ENCODE results near the gene ZBTB48. TPM values are rescaled to one million over a fixed set of nuclear protein-coding genes. Genes with fewer than 3 reads are reported as not detected.

The ZBTB48 gene
- total RNA-seq, 1 donor from 2014 or later = 53.2 TPM

GRCh38 chr1:6601923-6602668 lies 22.3 kb downstream of the ZBTB48 start:
- intact Hi-C loops (cut with micrococcal nuclease) = loop anchor here (1.0 kb wide), 2 partner anchors 99 to 183 kb away; partner anchors contain the start of genes CAMTA1 and DNAJC11
- Mint-ChIP-seq H3K9me3 (no peaks in the 10 kb centered on the region), H3K4me1 (peaks cover 40% of the 10 kb centered on the region), H3K36me3 (ENCODE audit: low read depth) (peaks cover 15% of the 10 kb centered on the region), H3K4me3 (peak overlapping the region; percentile 91), H3K27ac (peak overlapping the region; percentile 91), H3K27me3 (no peaks in the 10 kb centered on the region)
- peak; percentile 38 for DNase-seq
- TF ChIP-seq CTCF (IDR thresholded peaks at IDR 0.05) = no peak
- peak; percentile 37 for ATAC-seq (ENCODE audit: low read depth)
- CTCF ChIA-PET = interaction anchor here (1.0 to 2.9 kb wide), 7 partner anchors 22 to 48 kb away, joined by 3 to 11 read pairs (median 3); partner anchors contain the start of genes NOL9, TAS1R1 and THAP3
- POLR2A ChIA-PET = interaction anchor here (0.6 to 8.1 kb wide), 10 partner anchors 10 to 410 kb away, joined by 3 to 94 read pairs (median 9); partner anchors contain the start of genes CAMTA1, NOL9, PHF13 and TAS1R1

- peak within 1 kb of the TSS; percentile 96 for H3K27ac Mint-ChIP-seq
- H3K4me1 Mint-ChIP-seq = peaks cover 40% of the 10 kb centered on the region
- peak; percentile 86 for DNase-seq
- peaks cover 11% of the 10 kb centered on the region for H3K36me3 Mint-ChIP-seq (ENCODE audit: low read depth)
- CTCF ChIA-PET = interaction anchor here (1.0 to 2.9 kb wide), 5 partner anchors 22 to 48 kb away, joined by 3 to 11 read pairs (median 3); partner anchors contain the start of genes NOL9, TAS1R1 and THAP3
- peak within 1 kb of the TSS; percentile 91 for H3K4me3 Mint-ChIP-seq
- intact Hi-C loops (cut with micrococcal nuclease) = loop anchor here (1.0 kb wide), 5 partner anchors 11 to 183 kb away; partner anchors contain the start of genes CAMTA1, NOL9, PHF13 and ZBTB48
- no peaks in the 10 kb centered on the region for H3K27me3 Mint-ChIP-seq
- no peaks in the 10 kb centered on the region for H3K9me3 Mint-ChIP-seq
- no peak for TF ChIP-seq CTCF (IDR thresholded peaks at IDR 0.05)
- POLR2A ChIA-PET = interaction anchor here (1.0 to 8.1 kb wide), 11 partner anchors 9 to 182 kb away, joined by 3 to 94 read pairs (median 11); partner anchors contain the start of genes CAMTA1, NOL9, PHF13 and TAS1R1
- peak; percentile 70 for ATAC-seq (ENCODE audit: low read depth)
Observed at GRCh38 chr1:6602669-6603237, 23.0 kb downstream of the ZBTB48 start, which contains the start of gene KLHL21. Gene KLHL21, minus strand, starts transcription at chr1:6602869. Its CDS starts 52 bp downstream, at chr1:6602817.

DNA sequence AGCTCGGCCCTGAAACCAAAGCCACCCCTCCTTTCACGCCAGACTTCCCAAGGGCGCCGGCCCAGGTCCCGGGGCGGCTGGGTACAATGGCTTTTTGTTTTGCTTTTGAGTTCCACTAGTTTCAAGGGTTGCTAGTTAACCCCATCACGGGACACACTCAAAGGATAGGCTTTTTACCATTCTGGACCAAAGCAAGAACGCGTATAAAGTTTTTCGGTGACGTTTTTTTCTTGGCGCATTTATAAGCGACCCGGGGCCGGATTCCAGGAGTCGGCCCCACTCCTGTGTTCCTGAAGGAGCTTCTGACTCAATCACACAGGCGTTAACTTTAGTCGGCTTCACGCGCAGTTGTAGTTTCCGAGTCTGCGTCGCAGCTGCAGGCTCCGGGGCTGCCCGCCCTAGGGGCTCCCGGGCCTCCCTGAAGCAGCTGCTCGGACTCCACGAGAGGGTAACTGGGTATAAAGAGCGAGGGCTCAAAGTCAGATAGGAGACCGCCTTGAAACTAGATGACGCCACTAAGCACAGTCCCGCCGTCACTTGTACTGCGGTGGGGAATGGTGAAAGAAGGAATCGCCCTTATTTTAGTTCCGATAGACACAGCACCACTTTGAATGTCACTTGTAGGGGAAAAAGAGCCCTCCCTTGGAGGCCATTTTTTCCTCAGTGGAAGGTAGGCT lies 23.6 kb downstream of the ZBTB48 start:
- Mint-ChIP-seq H3K4me3 (peak overlapping the region; percentile 85), H3K27me3 (no peaks in the 10 kb centered on the region), H3K27ac (peak overlapping the region; percentile 96), H3K4me1 (peaks cover 40% of the 10 kb centered on the region), H3K9me3 (no peaks in the 10 kb centered on the region), H3K36me3 (ENCODE audit: low read depth) (peaks cover 8% of the 10 kb centered on the region)
- no peak for TF ChIP-seq CTCF (IDR thresholded peaks at IDR 0.05)
- POLR2A ChIA-PET = interaction anchor here (1.0 to 8.1 kb wide), 10 partner anchors 9 to 181 kb away, joined by 3 to 94 read pairs (median 12); partner anchors contain the start of genes CAMTA1, NOL9, PHF13 and TAS1R1
- CTCF ChIA-PET = interaction anchor here (1.1 to 2.9 kb wide), 2 partner anchors 42 to 49 kb away, joined by 3 to 11 read pairs; partner anchors contain the start of genes NOL9 and TAS1R1
- DNase-seq (peak; percentile 60), ATAC-seq (ENCODE audit: low read depth) (peak; percentile 32)
- intact Hi-C loops (cut with micrococcal nuclease) = loop anchor here (1.0 kb wide), 4 partner anchors 10 to 49 kb away; partner anchors contain the start of genes NOL9, PHF13 and ZBTB48

- TF ChIP-seq CTCF (IDR thresholded peaks at IDR 0.05) = no peak
Observed at GRCh38 chr1:6603915-6604558, 24.2 kb downstream of the ZBTB48 start.

More at GRCh38 chr1:6603915-6604558, 24.2 kb downstream of the ZBTB48 start:
- H3K36me3 Mint-ChIP-seq (ENCODE audit: low read depth) = peaks cover 4% of the 10 kb centered on the region
- H3K4me1 Mint-ChIP-seq = peaks cover 35% of the 10 kb centered on the region
- DNase-seq = no peak
- ATAC-seq (ENCODE audit: low read depth) = no peak
- intact Hi-C loops (cut with micrococcal nuclease) = loop anchor here (1.0 kb wide), 4 partner anchors 9 to 50 kb away; partner anchors contain the start of genes NOL9, PHF13 and ZBTB48
- ChIA-PET POLR2A (interaction anchor here (1.1 to 8.1 kb wide), 8 partner anchors 8 to 181 kb away, joined by 3 to 94 read pairs (median 14); partner anchors contain the start of genes CAMTA1, NOL9, PHF13 and TAS1R1), CTCF (no interaction called here)
- no peaks in the 10 kb centered on the region for H3K9me3 Mint-ChIP-seq
- H3K27ac Mint-ChIP-seq = peak overlapping the region; percentile 96
- peak overlapping the region; percentile 85 for H3K4me3 Mint-ChIP-seq
- no peaks in the 10 kb centered on the region for H3K27me3 Mint-ChIP-seq
